HL-60 (cell line): ENCODE measurements around the gene ARID5B.

ENCODE experiments used
- GABPA ChIP-seq: IDR thresholded peaks from 2 replicates; pipeline ENCODE4 v1.6.1; 2012; ENCODE audit warnings: low read depth
- POLR2AphosphoS5 ChIP-seq: IDR thresholded peaks from 2 replicates; pipeline ENCODE4 v1.6.1; 2012; ENCODE audit warnings: low read depth
- SPI1 ChIP-seq: IDR thresholded peaks from 2 replicates; pipeline ENCODE4 v1.6.1; 2012; ENCODE audit warnings: low read depth, mild to moderate bottlenecking, borderline replicate concordance
- TF ChIP-seq, protein P1 (sequence below): IDR thresholded peaks from one replicate; pipeline ENCODE4 v1.5.1; 2011; ENCODE audit warnings: low read length, control low read depth, inconsistent platforms; ENCODE audit not compliant: insufficient read depth
- TF ChIP-seq, protein P2 (sequence below): IDR thresholded peaks from 2 replicates; pipeline ENCODE4 v1.6.1; 2012; ENCODE audit warnings: low read depth; ENCODE audit not compliant: insufficient replicate concordance

- TF ChIP-seq, protein P1, sequence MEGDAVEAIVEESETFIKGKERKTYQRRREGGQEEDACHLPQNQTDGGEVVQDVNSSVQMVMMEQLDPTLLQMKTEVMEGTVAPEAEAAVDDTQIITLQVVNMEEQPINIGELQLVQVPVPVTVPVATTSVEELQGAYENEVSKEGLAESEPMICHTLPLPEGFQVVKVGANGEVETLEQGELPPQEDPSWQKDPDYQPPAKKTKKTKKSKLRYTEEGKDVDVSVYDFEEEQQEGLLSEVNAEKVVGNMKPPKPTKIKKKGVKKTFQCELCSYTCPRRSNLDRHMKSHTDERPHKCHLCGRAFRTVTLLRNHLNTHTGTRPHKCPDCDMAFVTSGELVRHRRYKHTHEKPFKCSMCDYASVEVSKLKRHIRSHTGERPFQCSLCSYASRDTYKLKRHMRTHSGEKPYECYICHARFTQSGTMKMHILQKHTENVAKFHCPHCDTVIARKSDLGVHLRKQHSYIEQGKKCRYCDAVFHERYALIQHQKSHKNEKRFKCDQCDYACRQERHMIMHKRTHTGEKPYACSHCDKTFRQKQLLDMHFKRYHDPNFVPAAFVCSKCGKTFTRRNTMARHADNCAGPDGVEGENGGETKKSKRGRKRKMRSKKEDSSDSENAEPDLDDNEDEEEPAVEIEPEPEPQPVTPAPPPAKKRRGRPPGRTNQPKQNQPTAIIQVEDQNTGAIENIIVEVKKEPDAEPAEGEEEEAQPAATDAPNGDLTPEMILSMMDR, result no peak
- TF ChIP-seq GABPA (no peak), POLR2AphosphoS5 (no peak), SPI1 (no peak)
- TF ChIP-seq, protein P2, sequence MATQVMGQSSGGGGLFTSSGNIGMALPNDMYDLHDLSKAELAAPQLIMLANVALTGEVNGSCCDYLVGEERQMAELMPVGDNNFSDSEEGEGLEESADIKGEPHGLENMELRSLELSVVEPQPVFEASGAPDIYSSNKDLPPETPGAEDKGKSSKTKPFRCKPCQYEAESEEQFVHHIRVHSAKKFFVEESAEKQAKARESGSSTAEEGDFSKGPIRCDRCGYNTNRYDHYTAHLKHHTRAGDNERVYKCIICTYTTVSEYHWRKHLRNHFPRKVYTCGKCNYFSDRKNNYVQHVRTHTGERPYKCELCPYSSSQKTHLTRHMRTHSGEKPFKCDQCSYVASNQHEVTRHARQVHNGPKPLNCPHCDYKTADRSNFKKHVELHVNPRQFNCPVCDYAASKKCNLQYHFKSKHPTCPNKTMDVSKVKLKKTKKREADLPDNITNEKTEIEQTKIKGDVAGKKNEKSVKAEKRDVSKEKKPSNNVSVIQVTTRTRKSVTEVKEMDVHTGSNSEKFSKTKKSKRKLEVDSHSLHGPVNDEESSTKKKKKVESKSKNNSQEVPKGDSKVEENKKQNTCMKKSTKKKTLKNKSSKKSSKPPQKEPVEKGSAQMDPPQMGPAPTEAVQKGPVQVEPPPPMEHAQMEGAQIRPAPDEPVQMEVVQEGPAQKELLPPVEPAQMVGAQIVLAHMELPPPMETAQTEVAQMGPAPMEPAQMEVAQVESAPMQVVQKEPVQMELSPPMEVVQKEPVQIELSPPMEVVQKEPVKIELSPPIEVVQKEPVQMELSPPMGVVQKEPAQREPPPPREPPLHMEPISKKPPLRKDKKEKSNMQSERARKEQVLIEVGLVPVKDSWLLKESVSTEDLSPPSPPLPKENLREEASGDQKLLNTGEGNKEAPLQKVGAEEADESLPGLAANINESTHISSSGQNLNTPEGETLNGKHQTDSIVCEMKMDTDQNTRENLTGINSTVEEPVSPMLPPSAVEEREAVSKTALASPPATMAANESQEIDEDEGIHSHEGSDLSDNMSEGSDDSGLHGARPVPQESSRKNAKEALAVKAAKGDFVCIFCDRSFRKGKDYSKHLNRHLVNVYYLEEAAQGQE, result no peak
Observed at GRCh38 chr10:61869774-61870525, 31.5 kb upstream of the ARID5B start.
